Left colon (tissue), 2 donors: ENCODE measurements around the gene SLITRK2. TPM values are rescaled to one million over a fixed set of nuclear protein-coding genes. Genes with fewer than 3 reads are reported as not detected.

Experiments
- ATAC-seq: fragments of 200-7000 bp; cut with Tn5 transposase; one replicate; pipeline ENCODE4 v1.9.1; 2020; ENCODE audit warnings: mild to moderate bottlenecking, moderate library complexity
- DNase-seq, 2 donors: peaks; one replicate each; pipeline ENCODE4 v3.0.0-alpha.2; 2020
- intact Hi-C, 2 donors: fragments of 100-400 bp; cut with DNase I in 1 of 2; cut with micrococcal nuclease in 1 of 2; formaldehyde crosslinking; loops; one replicate each; pipeline versions ENCODE4 v1.11.2 to v1.14.0; 2022; cut with DNase I, micrococcal nuclease
- total RNA-seq, 2 donors: library from RNA; stranded (reverse); fragmentation: NEBNext Ultra II Directional; extraction: Animal tissue kit (Norgen Biotek cat#: 25700); gene quantifications; one replicate each; pipeline ENCODE4 v1.2.1, GENCODE V29; 2021
- donor health status: DM: no; HTN: no; CAD: no.
- donor health status: DM: yes; HTN: yes; CAD: no.

SLITRK2 gene
- total RNA-seq, 2 donors from 2014 or later: 0.09 to 0.14 TPM

DNA sequence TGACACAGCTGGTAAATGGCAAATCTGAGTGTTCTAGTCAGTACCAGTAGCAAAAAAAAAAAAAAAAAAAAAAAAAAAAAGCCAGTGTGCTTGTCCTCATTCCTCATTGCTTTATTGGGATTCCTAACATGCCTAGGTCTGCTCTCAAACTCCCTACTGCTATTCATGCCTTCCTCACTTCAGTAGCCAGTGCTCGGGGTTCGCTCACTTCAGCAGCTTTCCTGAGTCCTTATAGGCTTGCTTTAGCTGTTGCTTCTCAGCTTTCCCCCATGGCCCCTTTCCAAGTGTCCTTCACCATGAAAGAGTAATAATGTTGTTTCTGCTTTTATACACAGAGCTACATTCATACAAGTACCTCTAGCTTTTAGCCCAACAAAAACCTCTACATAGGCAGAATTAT is 30.8 kb downstream of the SLITRK2 start:
- no peak for ATAC-seq
- DNase-seq: no peak
- intact Hi-C loops: no loop called here

DNA sequence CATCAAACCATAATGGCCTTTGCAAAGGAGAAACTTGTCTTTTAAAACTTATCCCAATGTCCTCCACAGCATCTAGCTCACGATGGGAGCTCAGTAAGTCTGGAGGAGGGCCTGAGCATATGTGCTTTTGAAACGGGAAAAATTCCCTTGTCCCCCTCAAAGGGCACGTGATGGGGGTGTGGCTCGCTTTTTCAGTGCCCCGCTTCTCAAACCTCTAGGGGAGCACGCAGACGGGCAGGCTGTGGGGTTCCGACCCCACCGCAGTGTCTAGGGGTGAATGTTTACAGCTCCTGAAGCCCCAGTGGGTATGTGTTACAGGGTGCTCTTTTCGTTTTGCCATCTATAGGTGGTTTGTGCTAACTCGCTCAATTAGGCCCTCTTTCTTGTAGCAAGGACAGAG is 31.2 kb downstream of the SLITRK2 start:
- intact Hi-C loops: no loop called here
- DNase-seq (no peak), ATAC-seq (no peak)

DNA sequence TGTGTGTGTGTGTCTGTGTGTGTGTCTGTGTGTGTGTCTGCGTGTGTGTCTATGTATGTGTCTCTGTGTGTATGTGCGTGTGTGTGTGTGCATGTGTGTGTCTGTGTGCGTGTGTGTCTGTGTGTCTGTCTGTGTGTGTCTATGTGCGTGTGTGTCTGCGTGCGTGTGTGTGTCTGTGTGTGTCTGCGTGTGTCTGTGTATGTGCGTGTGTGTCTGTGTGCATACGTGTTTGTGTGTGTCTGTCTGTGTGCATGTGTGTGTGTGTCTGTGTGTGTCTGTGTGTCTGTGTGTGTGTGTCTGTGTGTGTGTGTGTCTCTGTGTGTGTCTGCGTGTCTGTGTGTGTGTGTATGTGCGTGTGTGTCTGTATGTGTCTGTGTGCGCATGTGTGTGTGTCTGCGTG is 35.6 kb downstream of the SLITRK2 start:
- ATAC-seq (no peak), DNase-seq (no peak)
- intact Hi-C loops: no loop called here

DNA sequence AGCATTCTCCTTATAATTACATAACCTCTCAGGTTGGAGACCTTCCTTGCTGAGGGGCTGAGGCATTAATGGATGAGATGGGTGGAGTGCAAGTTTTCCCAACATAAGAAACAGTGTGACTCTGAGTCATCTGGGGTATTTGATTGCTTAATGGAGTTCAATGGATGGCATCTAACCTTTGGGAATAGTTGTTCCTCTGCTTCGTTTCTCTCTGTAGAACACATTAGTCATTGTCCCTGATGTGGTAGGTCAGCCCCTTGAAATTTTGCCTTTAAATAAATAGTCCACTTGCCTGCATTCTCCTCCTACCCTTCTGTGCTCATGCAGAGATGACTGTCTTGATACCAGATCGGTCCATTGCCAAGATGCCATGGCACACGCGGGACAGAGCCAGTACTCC is 38.6 kb downstream of the SLITRK2 start:
- intact Hi-C loops: no loop called here
- ATAC-seq (no peak), DNase-seq (no peak)

DNA sequence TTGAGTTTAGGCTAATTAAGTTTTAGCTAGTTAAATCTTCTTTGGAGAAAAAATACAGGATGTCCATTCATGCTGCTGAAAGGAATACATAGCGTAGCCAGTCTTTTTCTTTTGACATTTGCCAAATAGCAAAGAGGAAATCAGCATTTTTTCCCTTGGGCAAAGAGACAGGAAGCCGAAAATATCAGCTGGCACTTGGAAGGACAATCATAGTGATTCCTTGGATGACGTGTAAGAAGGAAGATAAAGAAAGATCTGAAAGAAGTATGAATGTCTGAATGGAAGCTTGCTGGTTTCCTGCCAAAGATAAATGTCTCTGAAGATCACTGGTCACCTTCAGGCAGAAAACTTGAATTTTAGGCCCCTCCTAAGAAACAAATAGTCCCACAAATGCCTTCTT is 44.2 kb downstream of the SLITRK2 start:
- intact Hi-C loops: no loop called here
- no peak for ATAC-seq
- DNase-seq: no peak

DNA sequence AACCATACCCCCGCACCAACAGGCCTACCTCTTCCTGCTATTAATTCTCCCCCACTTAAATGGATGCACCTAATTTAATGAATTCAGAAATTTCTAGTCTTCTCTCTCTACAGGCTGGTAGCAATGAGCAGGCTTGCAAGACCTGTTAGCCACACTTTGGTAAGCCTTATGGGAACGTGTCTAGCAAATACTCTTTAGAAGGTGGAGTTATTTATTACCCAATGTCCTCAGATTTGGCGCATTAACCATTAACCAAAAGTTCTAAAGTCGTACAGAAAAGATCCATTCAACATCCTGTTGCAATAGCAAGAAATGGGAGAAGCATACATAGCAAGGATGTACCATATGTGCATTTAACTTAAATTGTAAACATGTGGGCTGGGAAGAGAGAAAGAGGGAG is 47.5 kb downstream of the SLITRK2 start:
- ATAC-seq (no peak), DNase-seq (no peak)
- intact Hi-C loops: no loop called here
